BJ (cell line): Measurements from ENCODE around the gene MMP20. TPM values are rescaled to one million over a fixed set of nuclear protein-coding genes. Genes with fewer than 3 reads are reported as not detected.

Experiments used
- CTCF ChIA-PET: fragments of 350-600 bp; formaldehyde crosslinking; extraction: SDS; loops from one replicate; lab custom pipeline; 2021; ENCODE audit warnings: antibody characterized with exemption, inconsistent platforms; lab: Yijun Ruan, JAX
- POLR2A ChIA-PET: fragments of 300-600 bp; sonication (Branson Sonifier 250); formaldehyde crosslinking; extraction: SDS; loops from one replicate; lab custom pipeline; 2021; ENCODE audit warnings: antibody characterized with exemption; lab: Charles Lee
- DNase-seq: peaks from one replicate; pipeline ENCODE4 v3.0.0-alpha.2; 2011; ENCODE audit warnings: low read depth
- H3K27me3 ChIP-seq: 2 replicates; pipeline ENCODE4 v1.6.0; 2011; ENCODE audit warnings: low read length; ENCODE audit not compliant: control insufficient read depth, insufficient read depth
- H3K36me3 ChIP-seq: 2 replicates; pipeline ENCODE4 v1.5.1; 2011; ENCODE audit warnings: low read length; ENCODE audit not compliant: control insufficient read depth, insufficient read depth
- H3K4me3 ChIP-seq: 2 replicates; pipeline ENCODE4 v1.5.1; 2011; ENCODE audit warnings: low read depth, mild to moderate bottlenecking, control low read depth, low read length
- polyA plus RNA-seq: library from polyadenylated mRNA; depleted of rRNA; stranded (reverse); fragments of >200 nt; gene quantifications from 2 replicates; pipeline ENCODE4 v1.2.3, GENCODE V29; 2011
- TF ChIP-seq, protein P1 (sequence below): IDR thresholded peaks from 2 replicates; pipeline ENCODE4 v1.5.1; 2011; ENCODE audit warnings: low read depth, mild to moderate bottlenecking, control low read depth, inconsistent platforms, low read length, moderate library complexity; ENCODE audit not compliant: insufficient read depth

Gene MMP20
- polyA plus RNA-seq, 1 experiment: not detected

DNA sequence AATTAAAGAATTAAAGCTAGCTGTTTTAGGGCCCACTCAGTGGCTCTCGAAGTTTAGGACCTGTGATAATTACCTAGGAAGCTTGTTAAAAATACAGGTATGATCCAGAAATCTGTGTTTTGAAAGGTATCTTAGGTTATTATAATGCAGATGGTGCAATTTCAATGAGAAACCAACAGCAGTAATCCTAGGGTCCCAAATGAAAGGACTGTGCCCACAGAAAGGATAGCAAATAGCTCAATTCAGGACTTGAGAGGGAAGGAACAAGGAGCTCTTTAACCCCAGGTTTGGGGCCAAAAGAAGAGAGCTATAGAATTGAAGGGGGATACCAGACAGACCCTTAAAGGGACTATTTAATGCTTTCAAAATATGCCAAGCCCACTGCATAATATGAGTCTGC is 11.7 kb downstream of the MMP20 start:
- no peak for DNase-seq
- POLR2A ChIA-PET: no interaction called here
- CTCF ChIA-PET: interaction anchor here (0.6 to 2.5 kb wide), 17 partner anchors 11 to 1179 kb away, joined by 3 to 19 read pairs (median 5); partner anchors contain the start of gene MMP20
- no peak overlapping the region for H3K4me3 ChIP-seq
- peaks cover 1% of the 10 kb centered on the region; the same call in 1 of the 2 replicates for H3K27me3 ChIP-seq
- TF ChIP-seq, protein P1, sequence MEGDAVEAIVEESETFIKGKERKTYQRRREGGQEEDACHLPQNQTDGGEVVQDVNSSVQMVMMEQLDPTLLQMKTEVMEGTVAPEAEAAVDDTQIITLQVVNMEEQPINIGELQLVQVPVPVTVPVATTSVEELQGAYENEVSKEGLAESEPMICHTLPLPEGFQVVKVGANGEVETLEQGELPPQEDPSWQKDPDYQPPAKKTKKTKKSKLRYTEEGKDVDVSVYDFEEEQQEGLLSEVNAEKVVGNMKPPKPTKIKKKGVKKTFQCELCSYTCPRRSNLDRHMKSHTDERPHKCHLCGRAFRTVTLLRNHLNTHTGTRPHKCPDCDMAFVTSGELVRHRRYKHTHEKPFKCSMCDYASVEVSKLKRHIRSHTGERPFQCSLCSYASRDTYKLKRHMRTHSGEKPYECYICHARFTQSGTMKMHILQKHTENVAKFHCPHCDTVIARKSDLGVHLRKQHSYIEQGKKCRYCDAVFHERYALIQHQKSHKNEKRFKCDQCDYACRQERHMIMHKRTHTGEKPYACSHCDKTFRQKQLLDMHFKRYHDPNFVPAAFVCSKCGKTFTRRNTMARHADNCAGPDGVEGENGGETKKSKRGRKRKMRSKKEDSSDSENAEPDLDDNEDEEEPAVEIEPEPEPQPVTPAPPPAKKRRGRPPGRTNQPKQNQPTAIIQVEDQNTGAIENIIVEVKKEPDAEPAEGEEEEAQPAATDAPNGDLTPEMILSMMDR: no peak
- H3K36me3 ChIP-seq: no peaks in the 10 kb centered on the region

DNA sequence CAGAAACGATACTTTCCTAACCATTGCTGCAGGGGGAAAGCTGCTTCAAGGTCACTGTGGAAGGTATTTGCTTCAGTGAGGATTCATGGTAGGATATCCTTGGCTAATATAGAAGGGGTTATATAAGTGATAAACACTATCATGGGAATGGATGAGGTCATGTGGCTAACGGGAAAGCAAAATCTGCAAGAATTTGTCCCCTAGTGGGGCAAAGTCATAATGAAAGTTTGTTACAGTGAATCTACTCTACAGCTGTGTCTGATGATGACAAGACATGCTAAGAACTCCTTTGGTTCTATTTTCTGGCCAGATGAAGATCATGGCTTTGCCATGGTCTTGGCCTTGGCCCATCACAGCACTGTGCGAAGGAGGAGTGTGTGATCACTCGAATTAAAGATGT is 13.8 kb downstream of the MMP20 start:
- peaks cover 1% of the 10 kb centered on the region; the same call in 1 of the 2 replicates for H3K27me3 ChIP-seq
- TF ChIP-seq, protein P1: no peak
- H3K36me3 ChIP-seq: no peaks in the 10 kb centered on the region
- no peak for DNase-seq
- no peak overlapping the region for H3K4me3 ChIP-seq
- ChIA-PET POLR2A (no interaction called here), CTCF (interaction anchor here (0.9 to 1.6 kb wide), 4 partner anchors 14 to 270 kb away, joined by 3 to 6 read pairs (median 3); partner anchors contain the start of gene MMP20)

DNA sequence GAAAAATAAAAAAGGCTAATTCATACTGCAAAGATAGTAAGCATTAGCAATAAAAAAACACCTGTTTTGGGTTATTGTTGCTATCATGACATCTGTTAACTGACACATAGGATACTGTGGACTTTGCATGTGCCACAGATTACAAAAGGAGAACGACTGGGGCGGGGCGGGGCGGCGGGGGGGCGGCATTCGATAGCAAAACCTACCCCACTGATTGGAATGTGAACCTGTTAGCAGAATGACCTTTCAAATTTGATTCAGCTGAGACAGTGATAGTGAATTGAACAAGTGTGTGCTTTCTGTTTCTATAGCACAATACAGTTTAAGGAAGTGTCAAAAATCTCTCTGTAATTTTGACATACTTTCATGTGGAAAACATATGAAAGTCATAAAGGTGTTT is 14.9 kb downstream of the MMP20 start:
- CTCF ChIA-PET: no interaction called here
- no peak overlapping the region for H3K4me3 ChIP-seq
- H3K36me3 ChIP-seq: no peaks in the 10 kb centered on the region
- no peak for DNase-seq
- POLR2A ChIA-PET: no interaction called here
- TF ChIP-seq, protein P1: no peak
- H3K27me3 ChIP-seq: no peaks in the 10 kb centered on the region; the same call in 1 of the 2 replicates

DNA sequence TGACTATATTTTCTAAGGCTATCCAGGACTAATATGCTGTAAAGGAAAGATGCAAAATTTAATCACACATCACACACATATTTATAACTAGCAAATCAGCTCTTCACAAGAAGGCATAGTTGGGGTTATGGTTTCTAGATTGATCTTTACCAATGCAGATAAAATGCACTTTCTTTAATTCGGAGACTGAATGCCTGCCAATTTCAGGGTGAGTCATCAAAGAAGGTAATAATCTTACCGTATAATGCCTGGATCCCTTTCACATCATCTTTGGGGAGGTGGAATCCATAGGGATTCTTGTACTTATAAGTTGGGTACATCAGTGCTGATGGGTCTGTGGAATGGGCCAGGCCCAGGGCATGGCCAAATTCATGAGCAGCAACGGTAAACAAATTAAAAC is 16.4 kb downstream of the MMP20 start:
- no peak for DNase-seq
- CTCF ChIA-PET: interaction anchor here (0.6 to 1.6 kb wide), 2 partner anchors 57 to 914 kb away, joined by 3 to 4 read pairs; no protein-coding TSS in a partner anchor
- TF ChIP-seq, protein P1: no peak
- H3K27me3 ChIP-seq: no peaks in the 10 kb centered on the region; the same call in 1 of the 2 replicates
- POLR2A ChIA-PET: no interaction called here
- H3K36me3 ChIP-seq: no peaks in the 10 kb centered on the region
- no peak overlapping the region for H3K4me3 ChIP-seq

DNA sequence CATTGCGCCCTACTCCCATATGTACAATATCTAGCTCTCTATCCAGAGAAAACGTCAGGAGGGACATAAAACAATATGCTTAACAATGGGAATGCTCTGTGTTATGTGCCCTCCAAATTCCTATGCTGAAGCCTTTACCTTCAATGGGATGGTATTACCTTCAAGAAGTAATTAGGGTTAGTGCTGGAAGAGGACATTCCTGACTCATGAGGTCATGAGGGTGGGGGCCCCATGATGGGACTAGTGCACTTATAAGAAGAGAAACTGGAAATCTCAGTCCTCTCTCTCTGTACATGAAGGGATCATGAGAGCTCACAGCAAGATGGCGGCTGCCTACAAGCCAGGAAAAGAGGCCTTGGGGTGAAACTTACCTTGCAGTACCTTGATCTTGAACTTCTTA is 20.3 kb downstream of the MMP20 start:
- Histone ChIP-seq H3K4me3 (no peak overlapping the region), H3K27me3 (no peaks in the 10 kb centered on the region; the same call in 1 of the 2 replicates), H3K36me3 (no peaks in the 10 kb centered on the region)
- DNase-seq: no peak
- CTCF ChIA-PET: interaction anchor here (1.3 kb wide), 1 partner anchor 11 kb away, joined by 3 read pairs; no protein-coding TSS in a partner anchor
- TF ChIP-seq, protein P1: no peak
- POLR2A ChIA-PET: no interaction called here
